KMS-11 (cell line): Measurements from ENCODE around the gene SLC35E3.
"Not testable (repeated sequence)": the region's sequence is repeated elsewhere in the genome, so short reads cannot be mapped to it uniquely, and the experiment has no call there.

Experiments used
- H2AFZ ChIP-seq: fragments of 200-600 bp; sonication (generic); 2 replicates; pipeline ENCODE4 v1.6.1; 2016; ENCODE audit warnings: antibody characterized with exemption, mixed run types, low read depth
- H3K27ac ChIP-seq: fragments of 200-600 bp; sonication (generic); 2 replicates; pipeline ENCODE4 v1.6.1; 2016; ENCODE audit warnings: mild to moderate bottlenecking, mixed run types
- H3K27me3 ChIP-seq: fragments of 200-600 bp; sonication (generic); 2 replicates; pipeline ENCODE4 v1.6.1; 2017; ENCODE audit warnings: mild to moderate bottlenecking, low read depth, mixed run types, moderate library complexity; ENCODE audit not compliant: insufficient read depth
- H3K36me3 ChIP-seq: fragments of 200-600 bp; sonication (generic); 2 replicates; pipeline ENCODE4 v1.6.1; 2017; ENCODE audit warnings: mild to moderate bottlenecking, mixed run types; ENCODE audit not compliant: insufficient read depth
- H3K4me1 ChIP-seq: fragments of 200-600 bp; sonication (generic); 2 replicates; pipeline ENCODE4 v1.6.1; 2016; ENCODE audit warnings: mild to moderate bottlenecking, low read depth, mixed run types; ENCODE audit not compliant: poor library complexity, severe bottlenecking
- H3K4me2 ChIP-seq: fragments of 200-600 bp; sonication (generic); 2 replicates; pipeline ENCODE4 v1.7.0; 2016; ENCODE audit warnings: mild to moderate bottlenecking, mixed run types
- H3K4me3 ChIP-seq: fragments of 200-600 bp; sonication (generic); IDR thresholded peaks from 2 replicates; pipeline ENCODE4 v1.6.1; 2017; ENCODE audit warnings: low read depth, low read length, mixed read lengths; ENCODE audit not compliant: insufficient read depth
- H3K79me2 ChIP-seq: fragments of 200-600 bp; sonication (generic); 2 replicates; pipeline ENCODE4 v1.6.1; 2016; ENCODE audit warnings: low read depth, mixed run types; ENCODE audit not compliant: insufficient read depth
- H3K9ac ChIP-seq: fragments of 200-600 bp; sonication (generic); 2 replicates; pipeline ENCODE4 v1.6.1; 2016; ENCODE audit warnings: mild to moderate bottlenecking, mixed run types
- H4K20me1 ChIP-seq: fragments of 200-600 bp; sonication (generic); 2 replicates; pipeline ENCODE4 v1.6.1; 2016; ENCODE audit warnings: mild to moderate bottlenecking, mixed run types; ENCODE audit not compliant: insufficient read depth
- TF ChIP-seq, protein P1 (sequence below): fragments of 200-600 bp; sonication (generic); conservative IDR thresholded peaks from 2 replicates; pipeline ENCODE4 v1.6.1; 2017; ENCODE audit warnings: low read depth, mild to moderate bottlenecking, antibody characterized with exemption, low read length, moderate library complexity, mixed read lengths

SLC35E3 gene

DNA sequence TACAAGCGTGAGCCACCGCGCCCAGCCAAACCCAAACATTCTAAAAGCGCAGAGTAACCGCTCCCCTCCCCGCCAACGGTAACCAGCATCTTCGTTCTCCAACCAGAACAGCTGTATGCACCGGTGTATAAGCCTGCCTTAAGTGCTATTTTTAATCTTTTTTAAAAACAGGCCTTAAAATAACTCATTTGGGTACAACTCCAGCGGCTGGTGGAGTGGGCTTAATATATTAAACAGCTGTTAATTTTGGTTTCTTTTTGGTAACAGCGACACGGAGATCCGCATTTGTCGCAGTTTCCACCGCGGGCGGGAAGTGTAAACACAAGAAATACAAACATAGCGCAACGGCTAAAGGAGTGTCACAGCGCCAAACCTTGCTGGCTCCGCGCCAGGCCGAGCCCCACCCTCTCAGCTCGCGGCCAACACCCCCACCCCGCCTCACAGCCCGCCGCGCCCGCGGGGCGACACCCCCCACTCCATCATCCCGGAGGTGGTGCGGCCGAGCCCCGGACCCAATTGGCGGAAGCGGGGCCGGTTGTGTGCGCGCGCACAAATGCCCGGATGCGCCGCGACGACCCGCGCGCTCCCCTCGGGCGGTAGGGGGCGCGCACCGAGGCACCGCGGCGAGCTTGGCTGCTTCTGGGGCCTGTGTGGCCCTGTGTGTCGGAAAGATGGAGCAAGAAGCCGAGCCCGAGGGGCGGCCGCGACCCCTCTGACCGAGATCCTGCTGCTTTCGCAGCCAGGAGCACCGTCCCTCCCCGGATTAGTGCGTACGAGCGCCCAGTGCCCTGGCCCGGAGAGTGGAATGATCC is 61.8 kb downstream of the SLC35E3 start, which contains the start of gene MDM2:
Gene MDM2, plus strand, starts transcription at position 602 of the 812 bp plus-strand sequence. CDS start 301 bp downstream, outside the sequence.
- TF ChIP-seq, protein P1, sequence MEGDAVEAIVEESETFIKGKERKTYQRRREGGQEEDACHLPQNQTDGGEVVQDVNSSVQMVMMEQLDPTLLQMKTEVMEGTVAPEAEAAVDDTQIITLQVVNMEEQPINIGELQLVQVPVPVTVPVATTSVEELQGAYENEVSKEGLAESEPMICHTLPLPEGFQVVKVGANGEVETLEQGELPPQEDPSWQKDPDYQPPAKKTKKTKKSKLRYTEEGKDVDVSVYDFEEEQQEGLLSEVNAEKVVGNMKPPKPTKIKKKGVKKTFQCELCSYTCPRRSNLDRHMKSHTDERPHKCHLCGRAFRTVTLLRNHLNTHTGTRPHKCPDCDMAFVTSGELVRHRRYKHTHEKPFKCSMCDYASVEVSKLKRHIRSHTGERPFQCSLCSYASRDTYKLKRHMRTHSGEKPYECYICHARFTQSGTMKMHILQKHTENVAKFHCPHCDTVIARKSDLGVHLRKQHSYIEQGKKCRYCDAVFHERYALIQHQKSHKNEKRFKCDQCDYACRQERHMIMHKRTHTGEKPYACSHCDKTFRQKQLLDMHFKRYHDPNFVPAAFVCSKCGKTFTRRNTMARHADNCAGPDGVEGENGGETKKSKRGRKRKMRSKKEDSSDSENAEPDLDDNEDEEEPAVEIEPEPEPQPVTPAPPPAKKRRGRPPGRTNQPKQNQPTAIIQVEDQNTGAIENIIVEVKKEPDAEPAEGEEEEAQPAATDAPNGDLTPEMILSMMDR, result peak; percentile 88
- Histone ChIP-seq H3K4me3 (no peak within 1 kb of the TSS), H3K36me3 (peaks cover 4% of the 10 kb centered on the region; the same call in 1 of the 2 replicates), H4K20me1 (no peaks in the 10 kb centered on the region), H3K79me2 (peaks cover 37% of the 10 kb centered on the region), H3K4me1 (peaks cover 43% of the 10 kb centered on the region), H3K27ac (peak within 1 kb of the TSS; percentile 97), H2AFZ (peak within 1 kb of the TSS; percentile 57), H3K9ac (peak within 1 kb of the TSS; percentile 98), H3K27me3 (no peaks in the 10 kb centered on the region), H3K4me2 (peak within 1 kb of the TSS; percentile 85)

DNA sequence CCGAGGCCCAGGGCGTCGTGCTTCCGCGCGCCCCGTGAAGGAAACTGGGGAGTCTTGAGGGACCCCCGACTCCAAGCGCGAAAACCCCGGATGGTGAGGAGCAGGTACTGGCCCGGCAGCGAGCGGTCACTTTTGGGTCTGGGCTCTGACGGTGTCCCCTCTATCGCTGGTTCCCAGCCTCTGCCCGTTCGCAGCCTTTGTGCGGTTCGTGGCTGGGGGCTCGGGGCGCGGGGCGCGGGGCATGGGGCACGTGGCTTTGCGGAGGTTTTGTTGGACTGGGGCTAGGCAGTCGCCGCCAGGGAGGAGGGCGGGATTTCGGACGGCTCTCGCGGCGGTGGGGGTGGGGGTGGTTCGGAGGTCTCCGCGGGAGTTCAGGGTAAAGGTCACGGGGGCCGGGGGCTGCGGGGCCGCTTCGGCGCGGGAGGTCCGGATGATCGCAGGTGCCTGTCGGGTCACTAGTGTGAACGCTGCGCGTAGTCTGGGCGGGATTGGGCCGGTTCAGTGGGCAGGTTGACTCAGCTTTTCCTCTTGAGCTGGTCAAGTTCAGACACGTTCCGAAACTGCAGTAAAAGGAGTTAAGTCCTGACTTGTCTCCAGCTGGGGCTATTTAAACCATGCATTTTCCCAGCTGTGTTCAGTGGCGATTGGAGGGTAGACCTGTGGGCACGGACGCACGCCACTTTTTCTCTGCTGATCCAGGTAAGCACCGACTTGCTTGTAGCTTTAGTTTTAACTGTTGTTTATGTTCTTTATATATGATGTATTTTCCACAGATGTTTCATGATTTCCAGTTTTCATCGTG is 62.6 kb downstream of the SLC35E3 start:
- H3K4me1 ChIP-seq, result peaks cover 43% of the 10 kb centered on the region
- H3K79me2 ChIP-seq, result peaks cover 45% of the 10 kb centered on the region
- TF ChIP-seq, protein P1, result peak; percentile 59; the same call in 1 of the 2 replicates
- no peaks in the 10 kb centered on the region for H3K27me3 ChIP-seq
- H3K27ac ChIP-seq, result peak overlapping the region; percentile 97
- H3K36me3 ChIP-seq, result peaks cover 4% of the 10 kb centered on the region; the same call in 1 of the 2 replicates
- H2AFZ ChIP-seq, result peak overlapping the region; percentile 57
- peak overlapping the region; percentile 68 for H3K4me2 ChIP-seq
- H4K20me1 ChIP-seq, result no peaks in the 10 kb centered on the region
- H3K4me3 ChIP-seq, result no peak overlapping the region
- H3K9ac ChIP-seq, result peak overlapping the region; percentile 98

DNA sequence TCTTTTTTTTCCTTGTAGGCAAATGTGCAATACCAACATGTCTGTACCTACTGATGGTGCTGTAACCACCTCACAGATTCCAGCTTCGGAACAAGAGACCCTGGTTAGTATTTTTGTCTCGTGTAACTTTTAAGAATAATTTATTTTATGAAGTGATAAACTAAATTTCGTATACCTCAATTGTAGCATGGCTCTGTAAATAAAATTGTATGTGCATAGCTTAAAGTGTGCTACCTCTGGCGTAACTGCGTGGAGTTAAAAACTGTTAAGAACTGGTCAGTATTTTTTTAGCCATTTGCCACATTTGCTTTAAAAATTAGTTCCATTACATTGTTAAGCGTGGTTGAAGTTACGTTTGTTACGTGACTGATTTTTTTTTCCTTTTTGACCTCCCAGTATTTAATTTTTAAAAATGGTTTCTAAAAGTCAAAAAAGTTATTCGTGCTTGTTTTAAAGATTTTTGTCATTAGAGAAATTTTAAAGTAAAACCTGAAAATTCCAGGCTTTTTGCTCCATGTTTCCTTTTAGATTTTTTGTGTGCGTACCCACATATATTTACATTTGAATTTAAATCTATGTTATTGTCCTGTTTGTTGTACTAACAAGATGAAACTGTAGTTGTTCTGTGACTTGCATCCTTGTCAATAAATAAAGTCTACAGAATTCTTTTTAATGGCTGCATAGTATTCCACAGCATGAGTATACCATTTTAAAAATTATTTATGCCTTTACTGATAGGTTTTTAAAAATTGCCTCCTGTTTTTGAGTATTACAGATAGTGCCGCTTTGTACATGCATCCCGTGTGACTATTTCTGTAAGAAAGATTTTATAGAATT is 63.4 kb downstream of the SLC35E3 start:
- Histone ChIP-seq H3K27me3 (no peaks in the 10 kb centered on the region), H3K79me2 (peaks cover 46% of the 10 kb centered on the region)

DNA sequence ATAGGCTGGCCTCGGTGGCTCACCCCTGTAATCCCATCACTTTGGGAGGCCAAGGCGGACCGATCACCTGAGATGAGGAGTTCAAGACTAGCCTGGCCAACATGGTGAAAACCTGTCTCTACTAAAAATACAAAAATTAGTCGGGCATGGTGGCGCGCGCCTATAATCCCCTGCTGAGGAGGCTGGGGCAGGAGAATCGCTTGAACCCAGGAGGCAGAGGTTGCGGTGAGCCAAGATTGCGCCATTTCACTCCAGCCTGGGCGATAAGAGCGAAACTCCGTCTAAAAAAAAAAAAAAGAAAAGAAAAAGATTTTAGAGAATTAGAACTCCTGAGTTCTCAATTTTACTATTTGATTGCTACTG is 64.0 kb downstream of the SLC35E3 start:
- not testable (repeated sequence) for H3K27me3 ChIP-seq, H3K9ac ChIP-seq, H2AFZ ChIP-seq, H3K36me3 ChIP-seq, H4K20me1 ChIP-seq, H3K4me3 ChIP-seq, H3K27ac ChIP-seq
- Histone ChIP-seq H3K79me2 (peaks cover 46% of the 10 kb centered on the region), H3K4me2 (peak overlapping the region; percentile 68; the same call in 1 of the 2 replicates), H3K4me1 (peaks cover 43% of the 10 kb centered on the region)

More for the DNA sequence above, 63.4 kb downstream of the SLC35E3 start:
- Histone ChIP-seq H3K9ac (peak overlapping the region; percentile 98), H3K4me1 (peaks cover 43% of the 10 kb centered on the region), H3K4me2 (peak overlapping the region; percentile 68), H3K36me3 (peaks cover 4% of the 10 kb centered on the region; the same call in 1 of the 2 replicates), H3K4me3 (no peak overlapping the region), H2AFZ (0 out of 2 replicates have a peak overlapping the region, but pooled peaks have one; percentile 57), H4K20me1 (no peaks in the 10 kb centered on the region), H3K27ac (peak overlapping the region; percentile 97)
- TF ChIP-seq, protein P1, result no peak

DNA sequence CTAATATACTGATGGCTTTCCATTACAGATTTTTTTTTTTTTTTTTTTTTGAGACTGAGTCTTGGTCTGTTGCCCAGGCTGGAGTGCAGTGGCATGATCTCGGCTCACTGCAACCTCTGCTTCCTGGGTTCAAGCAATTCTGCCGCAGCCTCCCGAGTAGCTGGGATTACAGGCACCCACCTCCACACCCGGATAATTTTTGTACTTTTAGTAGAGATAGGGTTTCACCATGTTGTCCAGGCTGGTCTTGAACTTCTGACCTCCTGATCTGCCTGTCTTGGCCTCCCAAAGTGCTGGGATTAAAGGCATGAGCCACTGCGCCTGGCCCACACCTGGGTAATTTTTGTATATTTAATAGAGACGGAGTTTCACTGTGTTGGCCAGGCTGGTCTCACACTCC is 65.6 kb downstream of the SLC35E3 start:
- Histone ChIP-seq H3K79me2 (peaks cover 54% of the 10 kb centered on the region), H3K4me1 (peaks cover 35% of the 10 kb centered on the region)
- H4K20me1 ChIP-seq, H3K36me3 ChIP-seq, H2AFZ ChIP-seq, H3K9ac ChIP-seq, H3K4me2 ChIP-seq, H3K27me3 ChIP-seq, H3K27ac ChIP-seq, H3K4me3 ChIP-seq: not testable (repeated sequence)
